Stimulated activated CD8-positive, alpha-beta memory T cell treated with anti-CD3 and anti-CD28 coated beads, Interleukin-2, amount 100 ng/mL, for 1 hour (primary cell): ENCODE results near the gene PLEKHM3.
"Not testable (repeated sequence)": the region's sequence is repeated elsewhere in the genome, so short reads cannot be mapped to it uniquely, and the experiment has no call there.

Source experiments
- DNase-seq, 2 donors: peaks; one replicate each; pipeline ENCODE4 v3.0.0-alpha.2; 2020; ENCODE audit warnings: low read depth in 2 of 2

Gene PLEKHM3

GRCh38 chr2:207921606-207922005 is 103.7 kb downstream of the PLEKHM3 start:
- no peak for DNase-seq

- no peak for DNase-seq
Observed at GRCh38 chr2:207920721-207921120, 104.6 kb downstream of the PLEKHM3 start.

GRCh38 chr2:207920321-207920720 is 105.0 kb downstream of the PLEKHM3 start:
- no peak for DNase-seq

GRCh38 chr2:207919164-207919919 is 106.0 kb downstream of the PLEKHM3 start:
- DNase-seq, result no peak

GRCh38 chr2:207914716-207915115 is 110.6 kb downstream of the PLEKHM3 start:
- DNase-seq, result no peak

- no peak for DNase-seq
Observed at GRCh38 chr2:207913772-207914358, 111.5 kb downstream of the PLEKHM3 start.

- DNase-seq, result no peak
Observed at GRCh38 chr2:207911856-207912255, 113.5 kb downstream of the PLEKHM3 start.

- DNase-seq, result no peak
Observed at GRCh38 chr2:207911215-207911614, 114.1 kb downstream of the PLEKHM3 start.

- DNase-seq, result not testable (repeated sequence)
Observed at GRCh38 chr2:207906495-207906894, 118.8 kb downstream of the PLEKHM3 start.

GRCh38 chr2:207905546-207905945 is 119.8 kb downstream of the PLEKHM3 start:
- DNase-seq, result no peak

- no peak for DNase-seq
Observed at GRCh38 chr2:207903236-207903635, 122.1 kb downstream of the PLEKHM3 start.

- DNase-seq, result no peak
Observed at GRCh38 chr2:207902821-207903220, 122.5 kb downstream of the PLEKHM3 start.

GRCh38 chr2:207901829-207902228 is 123.5 kb downstream of the PLEKHM3 start:
- DNase-seq, result no peak

- no peak for DNase-seq
Observed at GRCh38 chr2:207901401-207901800, 123.9 kb downstream of the PLEKHM3 start.

GRCh38 chr2:207898354-207898695 is 127.0 kb downstream of the PLEKHM3 start:
- no peak for DNase-seq

- DNase-seq, result no peak
Observed at GRCh38 chr2:207897541-207898353, 127.6 kb downstream of the PLEKHM3 start.

GRCh38 chr2:207896525-207897285 is 128.6 kb downstream of the PLEKHM3 start:
- DNase-seq, result no peak

- DNase-seq, result no peak
Observed at GRCh38 chr2:207895274-207895860, 130.0 kb downstream of the PLEKHM3 start.

- no peak for DNase-seq
Observed at GRCh38 chr2:207892716-207893402, 132.5 kb downstream of the PLEKHM3 start.

GRCh38 chr2:207891086-207891844 is 134.1 kb downstream of the PLEKHM3 start:
- DNase-seq, result no peak
